WTC11 (cell line): ENCODE measurements around the gene ROBO4.

ENCODE experiments used
- CREM ChIP-seq: sonication (generic); formaldehyde crosslinking; IDR thresholded peaks from 2 replicates; pipeline ENCODE4 v1.8.1; 2022; ENCODE audit warnings: mild to moderate bottlenecking, missing genetic modification reagents, moderate library complexity
- CTCF ChIP-seq: fragments of 200-600 bp; IDR thresholded peaks from 2 replicates; pipeline ENCODE4 v1.8.0; 2022; ENCODE audit warnings: antibody characterized with exemption
- E2F1 ChIP-seq: sonication (generic); formaldehyde crosslinking; IDR thresholded peaks from 2 replicates; pipeline ENCODE4 v1.8.0; 2022; ENCODE audit warnings: mild to moderate bottlenecking, missing genetic modification reagents
- E2F4 ChIP-seq: sonication (generic); formaldehyde crosslinking; IDR thresholded peaks from 2 replicates; pipeline ENCODE4 v1.8.1; 2022; ENCODE audit warnings: low read depth, mild to moderate bottlenecking, moderate library complexity, missing genetic modification reagents, borderline replicate concordance
- KAT7 ChIP-seq: sonication (generic); formaldehyde crosslinking; IDR thresholded peaks from 2 replicates; pipeline ENCODE4 v1.8.1; 2023; ENCODE audit warnings: missing genetic modification reagents, mild to moderate bottlenecking, borderline replicate concordance
- NFYB ChIP-seq: sonication (generic); formaldehyde crosslinking; conservative IDR thresholded peaks from 2 replicates; pipeline ENCODE4 v1.8.0; 2022; ENCODE audit warnings: low read depth, missing genetic modification reagents
- NR1H2 ChIP-seq: sonication (generic); formaldehyde crosslinking; IDR thresholded peaks from 2 replicates; pipeline ENCODE4 v1.9.0; 2021; ENCODE audit warnings: mild to moderate bottlenecking, moderate library complexity, missing genetic modification reagents
- SP1 ChIP-seq: sonication (generic); formaldehyde crosslinking; conservative IDR thresholded peaks from 2 replicates; pipeline ENCODE4 v1.8.1; 2022; ENCODE audit warnings: missing genetic modification reagents
- TEAD1 ChIP-seq: sonication (generic); formaldehyde crosslinking; IDR thresholded peaks from 2 replicates; pipeline ENCODE4 v1.8.0; 2022; ENCODE audit warnings: mild to moderate bottlenecking, missing genetic modification reagents
- USF1 ChIP-seq: sonication (generic); formaldehyde crosslinking; IDR thresholded peaks from 2 replicates; pipeline ENCODE4 v1.8.0; 2022; ENCODE audit warnings: mild to moderate bottlenecking, missing genetic modification reagents
- ZMAT4 ChIP-seq: fragments of 250-450 bp; sonication (Bioruptor Pico); IDR thresholded peaks from 2 replicates; pipeline ENCODE4 v1.9.0; 2021; ENCODE audit warnings: mild to moderate bottlenecking
- ZNF138 ChIP-seq: sonication (generic); formaldehyde crosslinking; conservative IDR thresholded peaks from 2 replicates; pipeline ENCODE4 v1.8.1; 2022; ENCODE audit warnings: mild to moderate bottlenecking, moderate library complexity, missing genetic modification reagents

- TF ChIP-seq USF1 (CRISPR knock-in tag) (no peak), TEAD1 (CRISPR knock-in tag) (no peak), E2F4 (CRISPR knock-in tag) (no peak), ZMAT4 (CRISPR knock-in tag) (no peak), CREM (no peak), CTCF (no peak), SP1 (CRISPR knock-in tag) (no peak), NFYB (CRISPR knock-in tag) (no peak), E2F1 (CRISPR knock-in tag) (no peak), KAT7 (CRISPR knock-in tag) (no peak), ZNF138 (CRISPR knock-in tag) (no peak), NR1H2 (CRISPR knock-in tag) (no peak)
Observed at GRCh38 chr11:124896821-124897391, 759 bp downstream of the ROBO4 start.
